Urinary bladder (tissue), 4 donors: ENCODE measurements around the gene PSD. TPM values are rescaled to one million over a fixed set of nuclear protein-coding genes. Genes with fewer than 3 reads are reported as not detected.

Experiments used
- DNase-seq: peaks from one replicate; pipeline ENCODE4 v3.0.0-alpha.2; 2015; ENCODE audit errors: extremely low spot score
- H3K27ac ChIP-seq: one replicate; pipeline ENCODE4 v1.5.1; 2013; ENCODE audit warnings: low read depth, mild to moderate bottlenecking, moderate library complexity
- H3K36me3 ChIP-seq: one replicate; pipeline ENCODE4 v1.6.1; 2013; ENCODE audit warnings: mild to moderate bottlenecking, moderate library complexity; ENCODE audit not compliant: insufficient read depth
- H3K4me1 ChIP-seq: one replicate; pipeline ENCODE4 v1.6.1; 2013; ENCODE audit warnings: mild to moderate bottlenecking, moderate library complexity; ENCODE audit not compliant: insufficient read depth
- H3K4me3 ChIP-seq: one replicate; pipeline ENCODE4 v1.5.1; 2013; ENCODE audit warnings: low read depth, low read length
- WGBS: extraction: QIAGEN DNeasy Blood & Tissue Kit; methylation state at CpG from one replicate; pipeline ENCODE4 v1.1.7; 2013; 5-methylcytosine and 5-hydroxymethylcytosine counted together
- polyA plus RNA-seq: library from polyadenylated mRNA; stranded (reverse); fragments of 200-250 nt; gene quantifications from one replicate; pipeline ENCODE4 v1.2.3, GENCODE V29; 2013
- total RNA-seq: library from RNA; depleted of rRNA; stranded (reverse); fragments of >200 nt; gene quantifications from one replicate; pipeline ENCODE4 v1.2.3, GENCODE V29; 2014
- donor health status: healthy with polysubstance abuse.
- donor health status: healthy.

The PSD gene
- total and polyA plus RNA-seq, 2 donors: 38.4 to 276 TPM

- no peak for DNase-seq
- no peak overlapping the region for H3K4me3 ChIP-seq
- H3K36me3 ChIP-seq: no peaks in the 10 kb centered on the region
- no peaks in the 10 kb centered on the region for H3K4me1 ChIP-seq
- WGBS: 41% methylated on average over 3 of the region's 3 CpGs
- H3K27ac ChIP-seq: no peak overlapping the region
Observed at GRCh38 chr10:102452672-102453340, 34.2 kb upstream of the PSD start.

GRCh38 chr10:102451105-102451969 lies 32.8 kb upstream of the PSD start, which contains the start of gene C10orf95:
Gene C10orf95, minus strand, starts transcription at chr10:102451543. Its CDS starts 450 bp downstream, at chr10:102451093.
- WGBS: 30% methylated on average over 28 of the region's 28 CpGs
- Histone ChIP-seq H3K36me3 (no peaks in the 10 kb centered on the region), H3K27ac (peak within 1 kb of the TSS; percentile 68), H3K4me1 (no peaks in the 10 kb centered on the region), H3K4me3 (peak within 1 kb of the TSS; percentile 88)
- DNase-seq: no peak

GRCh38 chr10:102450374-102451104 lies 32.0 kb upstream of the PSD start:
- under 1% methylated on average over 104 of the region's 104 CpGs for WGBS
- Histone ChIP-seq H3K36me3 (no peaks in the 10 kb centered on the region), H3K27ac (peak overlapping the region; percentile 68), H3K4me1 (no peaks in the 10 kb centered on the region), H3K4me3 (peak overlapping the region; percentile 88)
- no peak for DNase-seq

- WGBS: under 1% methylated on average over 11 of the region's 11 CpGs
- H3K27ac ChIP-seq: peak overlapping the region; percentile 65
- H3K4me3 ChIP-seq: peak overlapping the region; percentile 88
- no peak for DNase-seq
- H3K4me1 ChIP-seq: no peaks in the 10 kb centered on the region
- no peaks in the 10 kb centered on the region for H3K36me3 ChIP-seq
Observed at GRCh38 chr10:102450124-102450373, 31.5 kb upstream of the PSD start.

- H3K27ac ChIP-seq: peak overlapping the region; percentile 65
- 9% methylated on average over 30 of the region's 30 CpGs for WGBS
- DNase-seq: no peak
- H3K36me3 ChIP-seq: no peaks in the 10 kb centered on the region
- H3K4me3 ChIP-seq: peak overlapping the region; percentile 88
- H3K4me1 ChIP-seq: no peaks in the 10 kb centered on the region
Observed at GRCh38 chr10:102449321-102450123, 30.9 kb upstream of the PSD start.

- no peak overlapping the region for H3K27ac ChIP-seq
- WGBS: 73% methylated on average over 2 of the region's 2 CpGs
- H3K4me3 ChIP-seq: no peak overlapping the region
- no peak for DNase-seq
- no peaks in the 10 kb centered on the region for H3K4me1 ChIP-seq
- no peaks in the 10 kb centered on the region for H3K36me3 ChIP-seq
Observed at GRCh38 chr10:102444851-102445250, 26.3 kb upstream of the PSD start.

- no peaks in the 10 kb centered on the region for H3K36me3 ChIP-seq
- H3K27ac ChIP-seq: no peak overlapping the region
- H3K4me3 ChIP-seq: no peak overlapping the region
- no peak for DNase-seq
- no peaks in the 10 kb centered on the region for H3K4me1 ChIP-seq
- 76% methylated on average over 1 of the region's 1 CpG for WGBS
Observed at GRCh38 chr10:102438374-102438773, 19.8 kb upstream of the PSD start.

- no peaks in the 10 kb centered on the region for H3K36me3 ChIP-seq
- no peak for DNase-seq
- H3K4me1 ChIP-seq: no peaks in the 10 kb centered on the region
- no peak overlapping the region for H3K4me3 ChIP-seq
- H3K27ac ChIP-seq: no peak overlapping the region
- WGBS: 93% methylated on average over 3 of the region's 3 CpGs
Observed at GRCh38 chr10:102437515-102437914, 18.9 kb upstream of the PSD start.

GRCh38 chr10:102436312-102436711 lies 17.7 kb upstream of the PSD start:
- no peaks in the 10 kb centered on the region for H3K36me3 ChIP-seq
- no peaks in the 10 kb centered on the region for H3K4me1 ChIP-seq
- DNase-seq: no peak
- no peak overlapping the region for H3K4me3 ChIP-seq
- WGBS: 76% methylated on average over 6 of the region's 6 CpGs
- H3K27ac ChIP-seq: no peak overlapping the region

- no peak for DNase-seq
- no peak overlapping the region for H3K27ac ChIP-seq
Observed at GRCh38 chr10:102435529-102436233, 17.1 kb upstream of the PSD start.

GRCh38 chr10:102435133-102435497 lies 16.5 kb upstream of the PSD start:
- Histone ChIP-seq H3K36me3 (no peaks in the 10 kb centered on the region), H3K4me3 (no peak overlapping the region), H3K27ac (no peak overlapping the region), H3K4me1 (no peaks in the 10 kb centered on the region)
- no peak for DNase-seq
- WGBS: 41% methylated on average over 5 of the region's 5 CpGs

More at GRCh38 chr10:102435529-102436233, 17.1 kb upstream of the PSD start:
- H3K36me3 ChIP-seq: no peaks in the 10 kb centered on the region
- H3K4me3 ChIP-seq: no peak overlapping the region
- no peaks in the 10 kb centered on the region for H3K4me1 ChIP-seq
- WGBS: 9% methylated on average over 14 of the region's 14 CpGs

GRCh38 chr10:102434394-102435132 lies 16.0 kb upstream of the PSD start:
- no peaks in the 10 kb centered on the region for H3K36me3 ChIP-seq
- DNase-seq: no peak
- WGBS: 27% methylated on average over 9 of the region's 9 CpGs
- H3K4me3 ChIP-seq: no peak overlapping the region
- H3K27ac ChIP-seq: no peak overlapping the region
- no peaks in the 10 kb centered on the region for H3K4me1 ChIP-seq
